HepG2 (cell line): ENCODE data around the gene DUSP15. TPM values are rescaled to one million over a fixed set of nuclear protein-coding genes. Genes with fewer than 3 reads are reported as not detected.

Experiments used
- ARID3A ChIP-seq: IDR thresholded peaks from 2 replicates; pipeline ENCODE4 v1.6.1; 2012; ENCODE audit warnings: low read depth, low read length, improper control_type of control experiment
- ERF ChIP-seq: IDR thresholded peaks from 2 replicates; pipeline ENCODE4 v1.6.1; 2018; ENCODE audit warnings: missing biosample characterization, missing genetic modification reagents
- HMGXB4 ChIP-seq, 2 experiments: sonication (generic) in 1 of 2; formaldehyde crosslinking in 1 of 2; IDR thresholded peaks; 2 replicates each; pipeline versions ENCODE4 v1.4.0 to v1.6.1; 2018 to 2020; ENCODE audit warnings: missing genetic modification reagents in 2 of 2, borderline replicate concordance in 1 of 2, low read depth in 1 of 2, mild to moderate bottlenecking in 1 of 2, missing biosample characterization in 1 of 2
- KDM6A ChIP-seq: IDR thresholded peaks from 2 replicates; pipeline ENCODE4 v1.6.1; 2016; ENCODE audit warnings: low read depth
- SRF ChIP-seq: IDR thresholded peaks from 2 replicates; pipeline ENCODE4 v1.6.1; 2011; ENCODE audit warnings: mild to moderate bottlenecking, low read depth, low read length, moderate library complexity
- STAG1 ChIP-seq: sonication (generic); formaldehyde crosslinking; IDR thresholded peaks from 2 replicates; pipeline ENCODE4 v1.4.0; 2020; ENCODE audit warnings: missing genetic modification reagents
- TBL1XR1 ChIP-seq: fragments of 150-350 bp; IDR thresholded peaks from 2 replicates; pipeline ENCODE4 v1.6.1; 2014; ENCODE audit warnings: borderline replicate concordance, low read length; ENCODE audit not compliant: partially characterized antibody
- ZBTB40 ChIP-seq, 2 experiments: fragments of 450-650 bp in 1 of 2; sonication (generic) in 1 of 2; formaldehyde crosslinking in 1 of 2; IDR thresholded peaks; 2 replicates each; pipeline versions ENCODE4 v1.6.1 to v1.8.0; 2016 to 2022; ENCODE audit warnings: antibody characterized with exemption in 1 of 2, mild to moderate bottlenecking in 1 of 2, missing genetic modification reagents in 1 of 2
- ZNF414 ChIP-seq: sonication (generic); formaldehyde crosslinking; IDR thresholded peaks from 2 replicates; pipeline ENCODE4 v1.5.0; 2020; ENCODE audit warnings: missing genetic modification reagents
- ZNF574 ChIP-seq: sonication (generic); formaldehyde crosslinking; IDR thresholded peaks from 2 replicates; pipeline ENCODE4 v1.4.0; 2020; ENCODE audit warnings: missing genetic modification reagents
- polyA plus RNA-seq, 8 experiments: library from polyadenylated mRNA; depleted of rRNA in 3 of 8; stranded (reverse) in 7 of 8; unstranded in 1 of 8; fragments of >200 nt; fragmentation: Illumina TruSeq in 4 of 8; extraction: Trizol in 4 of 8; gene quantifications; 2 replicates each; pipeline versions ENCODE4 v1.2.1 to v1.2.3, GENCODE V29; 2011 to 2016; ENCODE audit warnings: low read depth in 4 of 8, missing spikeins in 1 of 8, mixed read lengths in 1 of 8; ENCODE audit not compliant: insufficient read depth in 1 of 8
- total RNA-seq, 5 experiments: library from RNA; depleted of rRNA; stranded (reverse); fragments of >200 nt; fragmentation: Illumina TruSeq; extraction: Trizol; gene quantifications; 2 replicates each; pipeline ENCODE4 v1.2.3, GENCODE V29; 2016; ENCODE audit warnings: low read depth in 1 of 5

The DUSP15 gene
- total and polyA plus RNA-seq, 2 of the 13 experiments (the other 11 are each of a cell fraction or from before 2014, with no cell fraction given) = 0.17 to 0.93 TPM

GRCh38 chr20:31833130-31833930, 37.0 kb downstream of the DUSP15 start (continued):
- TF ChIP-seq ZBTB40 (IDR thresholded peaks at IDR 0.05) = no peak
- no peak for TF ChIP-seq ZBTB40 (CRISPR knock-in tag; IDR thresholded peaks at IDR 0.05)
- TF ChIP-seq ARID3A = no peak
- 0 out of 2 replicates have a peak, but pooled peaks have one; percentile 17 for TF ChIP-seq ERF
- peak; percentile 27 to 71; a peak in 1 of 4 replicates for TF ChIP-seq HMGXB4 (CRISPR knock-in tag; IDR thresholded peaks at IDR 0.05; ENCODE audit: borderline replicate concordance in 1 of 2, low read depth in 1 of 2)
- TF ChIP-seq TBL1XR1 = no peak
- TF ChIP-seq ZNF414 (CRISPR knock-in tag) = peak; percentile 39; the same call in 1 of the 2 replicates
- 0 out of 2 replicates have a peak, but pooled peaks have one; percentile 18 for TF ChIP-seq ZNF574
- peak; percentile 74 for TF ChIP-seq STAG1 (CRISPR knock-in tag)
- TF ChIP-seq SRF = no peak
- TF ChIP-seq KDM6A (CRISPR knock-in tag) = no peak
